ENCODE results near the gene PTGES2. TPM values are rescaled to one million over a fixed set of nuclear protein-coding genes. Genes with fewer than 3 reads are reported as not detected.

Gene PTGES2
- polyA plus RNA-seq, 1 of the 3 experiments (the other 2 are of a cell fraction): 141 TPM

GRCh38 chr9:128174062-128174461 lies 46.5 kb upstream of the PTGES2 start (continued):
- TF ChIP-seq TCF12 (IDR thresholded peaks at IDR 0.05): no peak
- TF ChIP-seq MEF2A (IDR thresholded peaks at IDR 0.05; ENCODE audit: borderline replicate concordance, low read depth): no peak
- TF ChIP-seq GATA2 (CRISPR knock-in tag; IDR thresholded peaks at IDR 0.05): no peak
- no peak for TF ChIP-seq RXRA (IDR thresholded peaks at IDR 0.05; ENCODE audit: borderline replicate concordance, low read depth)
- TF ChIP-seq EP300 (IDR thresholded peaks at IDR 0.05; ENCODE audit: borderline replicate concordance in 1 of 2, low read depth in 1 of 2, low read length in 1 of 2): no peak
- TF ChIP-seq CHD2 (IDR thresholded peaks at IDR 0.05; ENCODE audit: low read length, partially characterized antibody): no peak

- Histone ChIP-seq H3K4me3 (ENCODE audit: low read depth in 2 of 2, low read length in 1 of 2) (no peak overlapping the region), H3K4me1 (ENCODE audit: control insufficient read depth in 1 of 2, insufficient read depth in 2 of 2, low read depth in 1 of 2, low read length in 1 of 2) (no peaks in the 10 kb centered on the region; a peak in 1 of 4 replicates), H3K9ac (no peak overlapping the region), H2AFZ (ENCODE audit: low read depth) (no peak overlapping the region), H3K79me2 (ENCODE audit: insufficient read depth) (no peaks in the 10 kb centered on the region; the same call in 1 of the 2 replicates), H3K9me2 (no peaks in the 10 kb centered on the region), H3K27me3 (ENCODE audit: insufficient read depth) (no peaks in the 10 kb centered on the region), H3K36me3 (replicated peaks in 1 of 2; ENCODE audit: control insufficient read depth in 1 of 2, insufficient read depth in 2 of 2, low read length in 1 of 2) (peaks cover 18 to 47% of the 10 kb centered on the region in 2 experiments), H3F3A (replicated peaks; ENCODE audit: insufficient read depth) (peaks cover 15% of the 10 kb centered on the region), H3K27ac (ENCODE audit: low read depth in 2 of 2, low read length in 1 of 2) (no peak overlapping the region), H3K4me2 (no peak overlapping the region), H3K9me3 (no peaks in the 10 kb centered on the region), H4K20me1 (ENCODE audit: insufficient read depth) (no peaks in the 10 kb centered on the region)
- no peak for TF ChIP-seq YY1 (IDR thresholded peaks at IDR 0.05; ENCODE audit: low read depth)
- TF ChIP-seq GABPA (IDR thresholded peaks at IDR 0.05; ENCODE audit: low read depth): no peak
- no peak for TF ChIP-seq RXRA (IDR thresholded peaks at IDR 0.05; ENCODE audit: borderline replicate concordance, low read depth)
- no peak for TF ChIP-seq USF2 (IDR thresholded peaks at IDR 0.05; ENCODE audit: borderline replicate concordance, low read depth, low read length)
- ChIA-PET POLR2A (no interaction called here), CTCF (interaction anchor here (1.0 kb wide), 1 partner anchor 52 kb away, joined by 5 read pairs; no protein-coding TSS in a partner anchor)
- 73% methylated on average over 4 of the region's 8 CpGs for WGBS (ENCODE audit: low lambda C conversion rate)
- DNase-seq: no peak
Measured at GRCh38 chr9:128169925-128170324, 42.4 kb upstream of the PTGES2 start.

GRCh38 chr9:128169492-128169891 lies 42.0 kb upstream of the PTGES2 start:
- H3F3A ChIP-seq (replicated peaks; ENCODE audit: insufficient read depth): peaks cover 12% of the 10 kb centered on the region
- H4K20me1 ChIP-seq (ENCODE audit: insufficient read depth): no peaks in the 10 kb centered on the region
- 100% methylated on average over 8 of the region's 8 CpGs for WGBS (ENCODE audit: low lambda C conversion rate)
- ChIA-PET POLR2A (no interaction called here), CTCF (interaction anchor here (1.0 kb wide), 1 partner anchor 52 kb away, joined by 5 read pairs; no protein-coding TSS in a partner anchor)
- H3K9me2 ChIP-seq: no peaks in the 10 kb centered on the region
- H3K27me3 ChIP-seq (ENCODE audit: insufficient read depth): no peaks in the 10 kb centered on the region
- no peak overlapping the region for H3K4me2 ChIP-seq
- H3K9ac ChIP-seq: no peak overlapping the region
- H3K4me1 ChIP-seq (ENCODE audit: control insufficient read depth in 1 of 2, insufficient read depth in 2 of 2, low read depth in 1 of 2, low read length in 1 of 2): no peaks in the 10 kb centered on the region; a peak in 1 of 4 replicates
- no peaks in the 10 kb centered on the region for H3K9me3 ChIP-seq
- H3K36me3 ChIP-seq (replicated peaks in 1 of 2; ENCODE audit: control insufficient read depth in 1 of 2, insufficient read depth in 2 of 2, low read length in 1 of 2): peaks cover 16 to 47% of the 10 kb centered on the region in 2 experiments
- no peak overlapping the region for H3K4me3 ChIP-seq (ENCODE audit: low read depth in 2 of 2, low read length in 1 of 2)
- no peak overlapping the region for H3K27ac ChIP-seq (ENCODE audit: low read depth in 2 of 2, low read length in 1 of 2)
- no peaks in the 10 kb centered on the region; the same call in 1 of the 2 replicates for H3K79me2 ChIP-seq (ENCODE audit: insufficient read depth)
- DNase-seq: no peak
- no peak overlapping the region for H2AFZ ChIP-seq (ENCODE audit: low read depth)
- TF ChIP-seq TAF1 (IDR thresholded peaks at IDR 0.05; ENCODE audit: borderline replicate concordance, low read depth, low read length): no peak
- no peak for TF ChIP-seq JUND (IDR thresholded peaks at IDR 0.05)
- no peak for TF ChIP-seq ZBTB33 (IDR thresholded peaks at IDR 0.05; ENCODE audit: borderline replicate concordance, low read depth)
- TF ChIP-seq RXRA (IDR thresholded peaks at IDR 0.05; ENCODE audit: borderline replicate concordance, low read depth): no peak
- TF ChIP-seq CHD2 (IDR thresholded peaks at IDR 0.05; ENCODE audit: low read length, partially characterized antibody): no peak
- TF ChIP-seq ELF1 (IDR thresholded peaks at IDR 0.05): no peak
- no peak for TF ChIP-seq PBX3 (IDR thresholded peaks at IDR 0.05)
- TF ChIP-seq TCF12 (IDR thresholded peaks at IDR 0.05): no peak
- TF ChIP-seq IRF3 (IDR thresholded peaks at IDR 0.05; ENCODE audit: low read depth, low read length): no peak
- no peak for TF ChIP-seq POLR2AphosphoS5 (IDR thresholded peaks at IDR 0.05; ENCODE audit: low read depth, low read length)
- TF ChIP-seq MXI1 (IDR thresholded peaks at IDR 0.05; ENCODE audit: low read depth, low read length): no peak
- no peak for TF ChIP-seq RAD21 (IDR thresholded peaks at IDR 0.05; ENCODE audit: low read length)
- TF ChIP-seq NFIC (IDR thresholded peaks at IDR 0.05; ENCODE audit: borderline replicate concordance): no peak
- no peak for TF ChIP-seq FOXJ3 (CRISPR knock-in tag; IDR thresholded peaks at IDR 0.05)
- no peak for TF ChIP-seq RCOR1 (IDR thresholded peaks at IDR 0.05; ENCODE audit: low read length)
- TF ChIP-seq FOSL2 (IDR thresholded peaks at IDR 0.05; ENCODE audit: borderline replicate concordance, low read depth): no peak
- TF ChIP-seq EZH2phosphoT487 (IDR thresholded peaks at IDR 0.05; ENCODE audit: borderline replicate concordance, low read depth): no peak
